ENCODE data around the gene GEN1.
A peak's percentile ranks its signal among the peaks of the same experiment; 100 is the strongest.

Gene GEN1

DNA sequence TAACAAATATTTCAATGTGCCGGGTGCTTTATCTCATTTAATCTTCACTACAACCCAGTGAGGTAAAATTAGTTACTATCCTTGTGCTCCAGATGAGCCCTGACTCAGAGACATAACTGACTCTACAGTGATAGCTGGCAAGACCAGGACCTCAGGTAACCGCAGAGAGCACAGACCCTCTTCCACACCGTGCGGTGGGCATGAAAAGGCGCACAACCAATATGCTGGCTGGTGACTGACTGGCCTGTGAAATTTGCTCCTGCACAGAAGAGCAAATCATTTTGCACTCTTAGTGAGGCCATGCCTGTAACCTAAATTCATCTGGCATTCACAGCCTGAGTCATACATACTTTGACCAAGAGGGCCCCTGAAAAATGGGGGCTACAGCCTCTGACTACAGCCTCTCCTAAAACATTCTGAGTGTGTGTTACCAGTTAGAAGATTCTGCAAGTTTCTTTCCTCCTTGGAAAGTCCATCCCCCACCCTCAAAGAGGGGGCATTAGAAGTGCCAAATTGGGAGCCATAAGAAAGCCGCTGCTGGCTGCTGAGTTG, 39.9 kb downstream of the GEN1 start:
- Histone ChIP-seq H2AK5ac (ENCODE audit: low read depth, low read length) (no peak overlapping the region), H3K4me3 (ENCODE audit: low read length in 2 of 2) (no peak overlapping the region), H3K9ac (ENCODE audit: low read depth, low read length, poor library complexity) (no peak overlapping the region), H2BK5ac (ENCODE audit: low read length) (no peak overlapping the region), H3K23ac (ENCODE audit: low read depth, low read length, poor library complexity) (no peak overlapping the region), H3K14ac (ENCODE audit: low read length) (no peak overlapping the region), H4K8ac (ENCODE audit: low read depth, low read length) (no peak overlapping the region), H3K79me1 (ENCODE audit: low read depth, low read length) (no peaks in the 10 kb centered on the region), H3K27me3 (ENCODE audit: control insufficient read depth in 3 of 3, insufficient read depth in 3 of 3, low read depth in 1 of 3, low read length in 3 of 3) (peaks cover 0 to 9% (median 0%) of the 10 kb centered on the region in 3 experiments), H3K27ac (replicated peaks; ENCODE audit: low read length) (no peak overlapping the region), H3K4ac (ENCODE audit: low read length) (no peak overlapping the region), H3K4me2 (ENCODE audit: insufficient read depth, low read length, poor library complexity, severe bottlenecking) (no peak overlapping the region), H2BK120ac (ENCODE audit: low read depth, low read length) (no peak overlapping the region), H3K9me3 (replicated peaks in 1 of 2; ENCODE audit: control insufficient read depth in 2 of 2, insufficient read depth in 1 of 2, low read depth in 1 of 2, low read length in 2 of 2) (no peaks in the 10 kb centered on the region), H3K36me3 (replicated peaks in 1 of 2; ENCODE audit: control insufficient read depth in 2 of 2, insufficient read depth in 2 of 2, low read length in 2 of 2) (no peaks in the 10 kb centered on the region), H3K4me1 (ENCODE audit: control insufficient read depth in 2 of 2, insufficient read depth in 1 of 2, low read depth in 1 of 2, low read length in 2 of 2) (no peaks in the 10 kb centered on the region), H2BK15ac (ENCODE audit: low read length) (no peak overlapping the region), H2BK12ac (ENCODE audit: low read length) (no peak overlapping the region), H2AFZ (ENCODE audit: low read length) (peak overlapping the region; percentile 56), H4K91ac (ENCODE audit: low read depth, low read length, poor library complexity) (no peak overlapping the region), H3K18ac (ENCODE audit: low read length) (peak overlapping the region; percentile 5)
- no peak for DNase-seq (ENCODE audit: low spot score)
- no CpG with 5 or more reads among the region's 6 CpGs for WGBS, 2 donors (ENCODE audit: extremely low coverage in 2 of 2, insufficient read length in 2 of 2, insufficient replicate concordance in 1 of 2)

DNA sequence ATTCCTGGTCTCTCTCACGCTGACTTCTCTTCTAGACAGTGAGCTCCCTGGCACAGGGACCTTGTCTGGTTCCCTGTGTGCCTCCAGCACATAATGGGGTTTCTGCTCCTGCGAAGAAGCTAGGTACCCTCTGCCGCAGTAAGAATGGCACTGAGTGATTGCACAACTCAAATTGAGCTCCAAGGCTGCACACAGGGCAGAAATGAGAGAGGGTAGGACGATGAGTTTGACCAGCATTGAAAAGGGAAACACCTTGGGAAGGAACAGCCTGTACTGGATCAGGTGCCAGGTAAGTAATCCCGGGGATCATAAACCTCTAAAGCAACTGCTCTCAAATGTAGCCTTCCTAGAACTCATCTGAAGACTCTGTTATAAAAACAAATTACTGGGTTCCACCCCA, 41.4 kb downstream of the GEN1 start:
- Histone ChIP-seq H3K27me3 (ENCODE audit: control insufficient read depth in 3 of 3, insufficient read depth in 3 of 3, low read depth in 1 of 3, low read length in 3 of 3) (peaks cover 0 to 9% (median 0%) of the 10 kb centered on the region in 3 experiments), H2BK5ac (ENCODE audit: low read length) (no peak overlapping the region), H3K4me2 (ENCODE audit: insufficient read depth, low read length, poor library complexity, severe bottlenecking) (no peak overlapping the region), H3K36me3 (replicated peaks in 1 of 2; ENCODE audit: control insufficient read depth in 2 of 2, insufficient read depth in 2 of 2, low read length in 2 of 2) (no peaks in the 10 kb centered on the region), H3K4ac (ENCODE audit: low read length) (no peak overlapping the region), H3K23ac (ENCODE audit: low read depth, low read length, poor library complexity) (no peak overlapping the region), H3K4me1 (ENCODE audit: control insufficient read depth in 2 of 2, insufficient read depth in 1 of 2, low read depth in 1 of 2, low read length in 2 of 2) (peaks cover 2 to 5% of the 10 kb centered on the region in 2 donors), H3K9ac (ENCODE audit: low read depth, low read length, poor library complexity) (no peak overlapping the region), H3K18ac (ENCODE audit: low read length) (no peak overlapping the region), H2BK15ac (ENCODE audit: low read length) (no peak overlapping the region), H2BK120ac (ENCODE audit: low read depth, low read length) (no peak overlapping the region), H2AFZ (ENCODE audit: low read length) (no peak overlapping the region), H3K9me3 (replicated peaks in 1 of 2; ENCODE audit: control insufficient read depth in 2 of 2, insufficient read depth in 1 of 2, low read depth in 1 of 2, low read length in 2 of 2) (no peaks in the 10 kb centered on the region), H4K91ac (ENCODE audit: low read depth, low read length, poor library complexity) (no peak overlapping the region), H3K27ac (replicated peaks; ENCODE audit: low read length) (no peak overlapping the region), H3K79me1 (ENCODE audit: low read depth, low read length) (no peaks in the 10 kb centered on the region), H2BK12ac (ENCODE audit: low read length) (no peak overlapping the region), H2AK5ac (ENCODE audit: low read depth, low read length) (no peak overlapping the region), H3K4me3 (ENCODE audit: low read length in 2 of 2) (no peak overlapping the region), H3K14ac (ENCODE audit: low read length) (no peak overlapping the region), H4K8ac (ENCODE audit: low read depth, low read length) (no peak overlapping the region)
- no CpG with 5 or more reads among the region's 5 CpGs for WGBS, 2 donors (ENCODE audit: extremely low coverage in 2 of 2, insufficient read length in 2 of 2, insufficient replicate concordance in 1 of 2)
- no peak for DNase-seq (ENCODE audit: low spot score)

DNA sequence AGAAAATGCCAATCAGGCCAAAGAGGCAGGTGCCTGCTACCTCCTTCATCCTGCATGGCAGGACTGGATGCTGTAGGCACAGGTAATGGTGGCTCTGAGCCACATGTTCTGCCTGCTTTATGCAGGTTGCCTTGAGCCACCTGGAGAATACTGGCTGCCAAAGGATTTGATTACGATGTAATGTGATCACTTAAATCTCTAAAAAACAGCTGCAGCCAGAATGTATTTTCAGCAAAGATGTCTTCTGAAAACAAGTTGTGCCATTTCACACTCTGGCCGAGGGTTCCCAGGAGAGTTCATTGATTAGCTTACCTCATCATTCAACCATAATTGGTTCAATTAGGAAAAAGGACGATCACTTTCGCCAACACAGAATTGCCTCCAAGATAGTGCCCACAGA, 44.4 kb downstream of the GEN1 start:
- Histone ChIP-seq H3K4me1 (ENCODE audit: control insufficient read depth in 2 of 2, insufficient read depth in 1 of 2, low read depth in 1 of 2, low read length in 2 of 2) (peaks cover 2 to 7% of the 10 kb centered on the region in 2 donors), H3K79me1 (ENCODE audit: low read depth, low read length) (no peaks in the 10 kb centered on the region), H4K91ac (ENCODE audit: low read depth, low read length, poor library complexity) (no peak overlapping the region), H2AFZ (ENCODE audit: low read length) (no peak overlapping the region), H3K23ac (ENCODE audit: low read depth, low read length, poor library complexity) (no peak overlapping the region), H2AK5ac (ENCODE audit: low read depth, low read length) (no peak overlapping the region), H3K27me3 (ENCODE audit: control insufficient read depth in 3 of 3, insufficient read depth in 3 of 3, low read depth in 1 of 3, low read length in 3 of 3) (peaks cover 0 to 2% (median 0%) of the 10 kb centered on the region in 3 experiments), H3K4me2 (ENCODE audit: insufficient read depth, low read length, poor library complexity, severe bottlenecking) (no peak overlapping the region), H3K14ac (ENCODE audit: low read length) (no peak overlapping the region), H3K27ac (replicated peaks; ENCODE audit: low read length) (no peak overlapping the region), H4K8ac (ENCODE audit: low read depth, low read length) (no peak overlapping the region), H3K9ac (ENCODE audit: low read depth, low read length, poor library complexity) (no peak overlapping the region), H3K9me3 (replicated peaks in 1 of 2; ENCODE audit: control insufficient read depth in 2 of 2, insufficient read depth in 1 of 2, low read depth in 1 of 2, low read length in 2 of 2) (no peaks in the 10 kb centered on the region), H2BK120ac (ENCODE audit: low read depth, low read length) (no peak overlapping the region), H3K36me3 (replicated peaks in 1 of 2; ENCODE audit: control insufficient read depth in 2 of 2, insufficient read depth in 2 of 2, low read length in 2 of 2) (no peaks in the 10 kb centered on the region), H2BK12ac (ENCODE audit: low read length) (no peak overlapping the region), H3K18ac (ENCODE audit: low read length) (no peak overlapping the region), H3K4me3 (ENCODE audit: low read length in 2 of 2) (no peak overlapping the region), H2BK5ac (ENCODE audit: low read length) (no peak overlapping the region), H3K4ac (ENCODE audit: low read length) (no peak overlapping the region), H2BK15ac (ENCODE audit: low read length) (no peak overlapping the region)
- no peak for DNase-seq (ENCODE audit: low spot score)
- WGBS, 2 donors (ENCODE audit: extremely low coverage in 2 of 2, insufficient read length in 2 of 2, insufficient replicate concordance in 1 of 2), result no CpG with 5 or more reads among the region's 4 CpGs

DNA sequence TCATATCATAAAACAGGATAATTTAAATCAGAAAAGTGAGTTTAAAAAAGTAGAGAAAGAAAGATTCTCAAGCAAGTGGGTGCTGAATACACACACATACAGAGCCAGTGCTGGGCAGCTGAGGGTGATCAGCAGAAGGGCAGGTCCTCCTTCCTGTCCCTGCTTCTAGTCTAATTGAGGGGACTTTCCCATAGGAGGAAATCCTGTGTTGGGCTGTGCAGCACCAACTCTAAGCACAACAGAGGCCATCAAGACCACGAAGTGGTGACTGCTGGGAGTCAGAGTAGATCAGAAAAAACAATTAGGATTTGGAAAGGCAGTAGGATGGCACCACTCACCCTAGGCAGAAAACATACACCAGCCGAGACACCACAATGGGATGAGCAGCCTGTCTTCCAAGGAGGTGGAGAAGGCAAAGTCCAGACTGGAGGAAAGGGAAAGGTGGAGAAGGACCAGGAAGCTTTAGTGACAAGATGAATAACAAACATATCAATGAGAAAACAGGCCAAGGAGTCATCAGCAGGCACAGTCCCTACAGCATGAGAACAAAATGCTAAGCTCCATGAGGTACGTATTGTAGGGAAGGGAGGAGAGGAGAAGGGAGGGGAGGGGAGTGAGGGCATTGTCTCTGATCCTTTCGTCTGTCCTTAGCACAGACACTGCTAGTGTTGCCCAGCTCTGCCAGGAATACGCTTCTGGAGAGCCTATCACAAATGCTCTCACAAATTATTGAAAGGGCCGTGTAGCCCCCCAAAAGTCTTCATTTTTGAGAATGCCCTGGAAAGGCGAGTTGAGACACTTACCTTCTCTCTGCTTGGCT, 45.6 kb downstream of the GEN1 start:
- Histone ChIP-seq H3K36me3 (replicated peaks in 1 of 2; ENCODE audit: control insufficient read depth in 2 of 2, insufficient read depth in 2 of 2, low read length in 2 of 2) (no peaks in the 10 kb centered on the region), H3K4me3 (ENCODE audit: low read length in 2 of 2) (no peak overlapping the region), H3K9me3 (replicated peaks in 1 of 2; ENCODE audit: control insufficient read depth in 2 of 2, insufficient read depth in 1 of 2, low read depth in 1 of 2, low read length in 2 of 2) (no peaks in the 10 kb centered on the region), H3K4me1 (ENCODE audit: control insufficient read depth in 2 of 2, insufficient read depth in 1 of 2, low read depth in 1 of 2, low read length in 2 of 2) (peaks cover 2 to 7% of the 10 kb centered on the region in 2 donors), H3K27ac (replicated peaks; ENCODE audit: low read length) (no peak overlapping the region), H2AFZ (ENCODE audit: low read length) (peak overlapping the region; percentile 13), H3K14ac (ENCODE audit: low read length) (no peak overlapping the region), H3K79me1 (ENCODE audit: low read depth, low read length) (no peaks in the 10 kb centered on the region), H2BK15ac (ENCODE audit: low read length) (peak overlapping the region; percentile 34), H3K4me2 (ENCODE audit: insufficient read depth, low read length, poor library complexity, severe bottlenecking) (no peak overlapping the region), H2BK5ac (ENCODE audit: low read length) (no peak overlapping the region), H2AK5ac (ENCODE audit: low read depth, low read length) (no peak overlapping the region), H3K23ac (ENCODE audit: low read depth, low read length, poor library complexity) (no peak overlapping the region), H3K4ac (ENCODE audit: low read length) (no peak overlapping the region), H3K27me3 (ENCODE audit: control insufficient read depth in 3 of 3, insufficient read depth in 3 of 3, low read depth in 1 of 3, low read length in 3 of 3) (peaks cover 0 to 3% (median 0%) of the 10 kb centered on the region in 3 experiments), H4K91ac (ENCODE audit: low read depth, low read length, poor library complexity) (no peak overlapping the region), H4K8ac (ENCODE audit: low read depth, low read length) (no peak overlapping the region), H2BK12ac (ENCODE audit: low read length) (no peak overlapping the region), H3K9ac (ENCODE audit: low read depth, low read length, poor library complexity) (no peak overlapping the region), H3K18ac (ENCODE audit: low read length) (no peak overlapping the region), H2BK120ac (ENCODE audit: low read depth, low read length) (no peak overlapping the region)
- DNase-seq (ENCODE audit: low spot score), result no peak
- no CpG with 5 or more reads among the region's 7 CpGs for WGBS, 2 donors (ENCODE audit: extremely low coverage in 2 of 2, insufficient read length in 2 of 2, insufficient replicate concordance in 1 of 2)
